Measurements from ENCODE around the gene GABBR1.

Gene GABBR1

DNA sequence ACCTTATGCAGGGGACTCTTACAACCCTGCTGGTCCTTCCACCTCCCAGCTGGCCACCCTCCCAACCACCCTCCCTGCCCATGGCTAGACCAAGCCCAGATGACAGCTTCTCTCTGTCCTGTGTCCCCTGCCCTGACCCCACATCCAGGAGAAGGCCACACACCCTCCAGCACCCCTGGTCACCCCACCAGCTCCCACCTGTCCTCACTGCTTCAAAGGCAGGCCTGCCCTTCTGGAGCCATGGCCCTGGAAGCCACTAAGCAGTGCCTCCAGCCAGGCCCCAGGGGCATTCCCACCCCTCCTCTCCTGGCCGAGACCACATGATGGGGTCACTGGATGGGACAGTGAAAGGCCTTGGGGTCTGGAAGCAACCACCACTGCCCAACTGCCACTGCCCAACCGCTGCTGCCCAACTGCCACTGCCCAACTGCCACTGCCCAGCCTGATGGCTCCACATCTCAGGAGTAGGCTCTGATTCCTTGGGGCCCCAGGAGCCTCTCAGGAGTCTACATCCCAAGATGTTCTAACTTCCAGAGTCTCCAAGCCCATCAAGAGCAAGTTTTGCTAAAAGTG, 103.9 kb downstream of the GABBR1 start:
- CTCF ChIA-PET = no interaction called here
- no peak overlapping the region for H3K27ac Mint-ChIP-seq
- DNase-seq = no peak

DNA sequence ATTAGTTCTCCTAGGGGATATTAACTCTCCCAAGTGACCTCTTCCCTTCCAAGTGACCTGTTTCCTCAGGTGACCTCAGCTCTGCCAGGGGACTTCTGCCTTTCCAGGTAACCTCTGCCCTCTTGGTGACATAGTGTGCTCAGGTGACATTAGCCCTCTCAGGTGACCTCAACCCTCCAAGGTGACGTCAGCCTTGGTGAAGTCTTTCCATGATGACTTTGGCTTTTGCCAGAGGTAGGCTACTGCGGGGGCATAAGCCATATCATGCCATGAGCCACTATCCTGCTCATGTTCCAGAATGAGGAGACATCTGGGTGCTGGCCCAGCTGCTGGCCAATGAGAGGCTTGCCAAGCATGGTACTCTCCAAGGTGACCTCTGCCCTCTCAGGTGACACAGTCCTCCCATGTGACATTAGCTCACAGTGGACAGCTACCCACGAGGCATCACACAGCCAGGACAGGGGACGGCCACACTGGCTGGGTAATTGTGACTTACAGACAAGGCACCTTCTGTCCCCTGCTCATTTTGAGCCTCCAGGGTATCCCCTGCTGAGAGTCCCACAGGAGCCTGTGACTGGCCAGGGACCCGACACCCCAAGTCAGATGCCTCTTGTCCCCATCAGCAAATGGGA, 104.6 kb downstream of the GABBR1 start:
- H3K36me3 Mint-ChIP-seq = no peaks in the 10 kb centered on the region
- H3K27ac Mint-ChIP-seq = no peak overlapping the region
- no peaks in the 10 kb centered on the region for H3K4me1 Mint-ChIP-seq
- no peak overlapping the region for H3K4me3 Mint-ChIP-seq
- no peak for DNase-seq
- CTCF ChIA-PET = no interaction called here
- H3K27me3 Mint-ChIP-seq = peaks cover 38% of the 10 kb centered on the region
- H3K9me3 Mint-ChIP-seq = no peaks in the 10 kb centered on the region

More for the DNA sequence above, 103.9 kb downstream of the GABBR1 start:
- Mint-ChIP-seq H3K36me3 (no peaks in the 10 kb centered on the region), H3K4me1 (no peaks in the 10 kb centered on the region), H3K9me3 (no peaks in the 10 kb centered on the region), H3K4me3 (no peak overlapping the region), H3K27me3 (peaks cover 40% of the 10 kb centered on the region)

GRCh38 chr6:29527564-29527963, 105.4 kb downstream of the GABBR1 start:
- Mint-ChIP-seq H3K9me3 (no peaks in the 10 kb centered on the region), H3K4me1 (no peaks in the 10 kb centered on the region), H3K4me3 (no peak overlapping the region), H3K27me3 (peaks cover 41% of the 10 kb centered on the region), H3K36me3 (no peaks in the 10 kb centered on the region), H3K27ac (no peak overlapping the region)
- DNase-seq = no peak
- CTCF ChIA-PET = no interaction called here

DNA sequence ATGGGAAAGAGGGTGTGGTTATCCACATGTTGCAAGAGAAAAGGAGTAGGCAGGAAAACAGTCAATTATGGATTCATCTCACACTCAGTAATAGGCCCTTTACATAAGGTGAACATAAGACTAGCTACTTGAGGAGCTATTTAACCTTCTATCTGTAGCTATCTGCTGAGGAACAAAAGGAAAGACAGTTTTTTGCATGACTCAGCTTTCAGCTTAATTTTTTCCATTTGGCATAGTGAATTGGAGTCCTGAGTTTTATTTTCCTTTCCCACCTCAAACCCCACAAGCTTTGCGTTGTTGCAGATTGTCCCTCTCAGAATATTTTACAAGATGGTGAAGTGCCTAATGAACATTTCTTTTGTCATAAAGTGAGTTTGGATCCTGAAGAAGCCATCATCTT, 105.9 kb downstream of the GABBR1 start:
- H3K9me3 Mint-ChIP-seq = no peaks in the 10 kb centered on the region
- no peaks in the 10 kb centered on the region for H3K4me1 Mint-ChIP-seq
- H3K27me3 Mint-ChIP-seq = peaks cover 41% of the 10 kb centered on the region
- no peak overlapping the region for H3K4me3 Mint-ChIP-seq
- no peak overlapping the region for H3K27ac Mint-ChIP-seq
- no peaks in the 10 kb centered on the region for H3K36me3 Mint-ChIP-seq
- DNase-seq = no peak
- CTCF ChIA-PET = no interaction called here

DNA sequence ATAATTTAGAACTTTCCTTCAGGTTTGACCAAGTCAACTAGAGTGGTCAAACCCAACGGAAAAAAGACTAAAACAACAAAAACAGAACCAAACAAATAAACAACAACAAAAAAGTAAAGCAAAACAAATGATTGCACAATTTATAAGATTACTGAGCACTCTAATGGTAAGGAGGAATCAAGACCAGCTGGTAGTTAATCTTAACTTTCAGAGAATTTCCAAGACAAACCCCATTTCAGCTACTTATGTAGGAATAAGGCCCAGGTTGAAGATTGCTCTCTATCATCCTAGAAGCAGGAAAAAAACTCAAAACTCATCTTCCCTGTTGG, 107.7 kb downstream of the GABBR1 start:
- CTCF ChIA-PET = no interaction called here
- no peak for DNase-seq
- Mint-ChIP-seq H3K9me3 (no peaks in the 10 kb centered on the region), H3K36me3 (no peaks in the 10 kb centered on the region), H3K4me1 (no peaks in the 10 kb centered on the region), H3K27ac (no peak overlapping the region), H3K27me3 (peaks cover 46% of the 10 kb centered on the region), H3K4me3 (no peak overlapping the region)

DNA sequence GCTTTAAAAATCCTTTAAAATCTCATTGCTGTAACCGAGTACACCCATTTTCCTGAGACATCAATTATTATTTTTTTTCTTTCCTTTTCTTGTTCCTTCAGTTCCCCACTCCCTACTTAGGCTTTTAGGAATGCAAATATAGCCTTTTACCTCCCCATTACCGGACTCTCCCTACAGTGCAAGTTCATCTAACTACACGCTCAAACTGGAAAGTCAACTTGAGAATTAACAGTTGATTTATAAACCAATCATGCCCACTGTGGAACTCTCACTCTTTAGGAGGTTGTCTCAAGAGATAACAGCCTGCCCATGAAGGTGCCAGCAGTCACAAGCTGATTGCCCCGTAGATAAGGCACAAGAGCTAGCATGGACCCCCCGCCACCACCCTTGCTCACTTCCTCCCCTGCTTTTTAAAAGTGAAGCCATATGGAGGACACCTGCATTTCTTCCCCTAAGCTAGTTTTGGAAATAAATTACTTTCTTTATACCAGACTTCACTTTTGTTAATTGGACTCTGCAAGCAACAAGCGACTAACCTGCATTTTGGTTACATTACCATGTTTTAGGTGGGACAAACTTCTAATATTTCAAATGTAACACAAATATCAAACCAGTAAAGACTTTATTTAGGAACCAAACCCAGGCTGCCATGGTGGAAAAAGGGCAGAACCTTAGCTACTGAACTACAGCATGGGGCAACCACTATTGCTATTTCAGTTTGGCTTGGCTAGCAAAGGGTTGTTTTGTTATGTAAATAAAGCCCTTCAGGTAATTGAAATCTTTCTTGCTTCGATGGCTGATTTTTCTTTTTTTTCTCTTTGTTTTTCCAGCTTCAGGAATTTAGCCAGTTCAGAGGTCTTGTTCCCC, 108.3 kb downstream of the GABBR1 start:
- Mint-ChIP-seq H3K9me3 (no peaks in the 10 kb centered on the region), H3K36me3 (no peaks in the 10 kb centered on the region), H3K4me1 (no peaks in the 10 kb centered on the region), H3K27me3 (peaks cover 46% of the 10 kb centered on the region), H3K27ac (no peak overlapping the region), H3K4me3 (no peak overlapping the region)
- no peak for DNase-seq
- CTCF ChIA-PET = no interaction called here

GRCh38 chr6:29524044-29524443, 108.9 kb downstream of the GABBR1 start:
- peaks cover 41% of the 10 kb centered on the region for H3K27me3 Mint-ChIP-seq
- CTCF ChIA-PET = interaction anchor here (0.6 kb wide), 1 partner anchor 17 kb away, joined by 3 read pairs; no protein-coding TSS in a partner anchor

DNA sequence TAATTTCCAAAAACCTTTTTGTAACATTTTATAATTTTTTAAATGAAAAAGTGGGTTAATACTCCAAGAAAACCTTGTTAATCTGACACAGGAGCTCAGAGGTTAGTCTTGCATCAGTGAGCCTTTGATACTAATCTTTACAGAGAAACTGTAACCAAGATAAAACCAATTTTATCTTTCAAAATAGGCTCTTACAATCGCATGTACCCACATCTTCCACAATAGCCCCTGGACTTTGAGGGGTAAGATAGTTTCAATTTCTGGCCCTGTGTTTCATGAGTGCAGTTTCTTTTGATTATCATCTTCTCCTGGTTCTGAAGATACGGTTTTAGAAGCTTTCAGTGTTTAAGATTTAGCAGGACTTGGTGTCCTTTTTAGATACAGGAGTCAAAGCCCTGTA, 110.8 kb downstream of the GABBR1 start:
- Mint-ChIP-seq H3K27me3 (peaks cover 30% of the 10 kb centered on the region), H3K4me1 (no peaks in the 10 kb centered on the region), H3K27ac (no peak overlapping the region), H3K4me3 (no peak overlapping the region), H3K36me3 (no peaks in the 10 kb centered on the region), H3K9me3 (no peaks in the 10 kb centered on the region)
- DNase-seq = no peak
- CTCF ChIA-PET = no interaction called here

More at GRCh38 chr6:29524044-29524443, 108.9 kb downstream of the GABBR1 start:
- Mint-ChIP-seq H3K9me3 (no peaks in the 10 kb centered on the region), H3K27ac (no peak overlapping the region), H3K36me3 (no peaks in the 10 kb centered on the region), H3K4me3 (no peak overlapping the region), H3K4me1 (no peaks in the 10 kb centered on the region)
- no peak for DNase-seq

GRCh38 chr6:29521006-29521680, 111.8 kb downstream of the GABBR1 start:
- Mint-ChIP-seq H3K4me1 (peaks cover 6% of the 10 kb centered on the region), H3K9me3 (no peaks in the 10 kb centered on the region), H3K27ac (no peak overlapping the region), H3K36me3 (no peaks in the 10 kb centered on the region), H3K27me3 (peaks cover 30% of the 10 kb centered on the region), H3K4me3 (no peak overlapping the region)
- CTCF ChIA-PET = no interaction called here
- DNase-seq = no peak

DNA sequence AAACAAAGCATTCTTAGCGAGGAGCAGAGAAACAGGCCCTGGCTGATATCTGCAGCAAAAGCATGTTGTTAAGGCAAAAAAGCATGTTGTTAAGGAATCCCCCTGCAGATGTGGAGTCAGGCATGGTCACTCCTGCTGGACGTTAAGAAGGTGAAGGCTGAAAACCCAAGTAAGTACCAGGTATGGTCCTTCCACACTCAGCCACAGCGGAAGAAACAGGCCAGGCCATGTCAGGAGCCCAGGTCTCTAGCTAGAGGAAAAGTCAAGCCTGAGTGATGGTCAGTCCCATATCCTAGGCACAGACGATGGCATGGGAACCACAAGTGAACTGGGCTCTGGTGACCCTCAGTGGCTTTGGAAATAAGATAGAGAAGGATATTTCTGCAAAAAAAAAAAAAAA, 112.8 kb downstream of the GABBR1 start:
- Mint-ChIP-seq H3K9me3 (no peaks in the 10 kb centered on the region), H3K27ac (no peak overlapping the region), H3K4me1 (peaks cover 13% of the 10 kb centered on the region), H3K36me3 (no peaks in the 10 kb centered on the region), H3K27me3 (peaks cover 21% of the 10 kb centered on the region), H3K4me3 (no peak overlapping the region)
- no peak for DNase-seq
- CTCF ChIA-PET = no interaction called here

DNA sequence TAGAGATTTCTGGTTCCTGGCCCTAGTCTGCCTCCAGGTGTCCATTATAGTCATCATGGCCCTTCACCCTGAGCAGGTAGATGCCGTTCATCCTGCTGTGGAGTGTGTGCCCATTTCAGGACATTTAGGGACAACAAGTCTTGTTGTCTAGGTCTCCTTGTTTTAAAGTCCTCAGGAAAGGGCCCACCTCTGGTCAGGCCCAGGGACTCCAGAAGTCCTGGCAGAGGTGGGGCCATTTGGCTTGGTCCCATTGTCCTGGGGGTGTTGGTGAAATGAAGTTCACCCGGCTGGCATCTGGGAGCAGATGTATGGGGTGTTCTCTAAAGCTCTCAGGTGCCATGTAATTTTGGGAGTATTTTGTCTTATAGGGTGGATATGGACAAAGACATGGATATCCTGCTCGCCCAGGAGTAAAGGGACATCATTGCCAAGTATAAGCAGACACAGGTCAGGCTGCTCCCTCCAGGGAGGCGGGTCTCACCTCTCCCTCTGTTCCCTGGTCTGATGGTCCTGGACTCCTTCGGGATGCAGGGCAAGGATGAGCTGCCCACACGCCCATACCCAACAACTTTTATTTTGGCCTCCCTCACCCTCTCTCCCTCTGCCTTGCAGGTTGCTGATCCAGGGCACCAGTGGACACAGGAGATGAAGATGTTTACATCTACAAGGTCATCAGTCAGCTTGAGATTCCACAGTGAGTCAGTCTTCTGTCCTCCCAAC, 113.5 kb downstream of the GABBR1 start:
- Mint-ChIP-seq H3K36me3 (no peaks in the 10 kb centered on the region), H3K27ac (no peak overlapping the region), H3K9me3 (no peaks in the 10 kb centered on the region), H3K4me1 (peaks cover 16% of the 10 kb centered on the region), H3K4me3 (no peak overlapping the region), H3K27me3 (peaks cover 16% of the 10 kb centered on the region)
- CTCF ChIA-PET = no interaction called here
- no peak for DNase-seq

GRCh38 chr6:29517728-29518440, 115.1 kb downstream of the GABBR1 start:
- Mint-ChIP-seq H3K27me3 (peaks cover 12% of the 10 kb centered on the region), H3K4me3 (no peak overlapping the region), H3K36me3 (no peaks in the 10 kb centered on the region), H3K27ac (no peak overlapping the region), H3K9me3 (no peaks in the 10 kb centered on the region), H3K4me1 (peaks cover 16% of the 10 kb centered on the region)
- CTCF ChIA-PET = no interaction called here
- DNase-seq = no peak

- Mint-ChIP-seq H3K27ac (no peak overlapping the region), H3K4me3 (no peak overlapping the region)
- CTCF ChIA-PET = no interaction called here
These were observed 115.7 kb downstream of the GABBR1 start for GRCh38 chr6:29517245-29517644.

GRCh38 chr6:29516108-29516507, 116.9 kb downstream of the GABBR1 start:
- peak; percentile 45 for DNase-seq
- Mint-ChIP-seq H3K9me3 (no peaks in the 10 kb centered on the region), H3K4me3 (no peak overlapping the region), H3K27me3 (peaks cover 12% of the 10 kb centered on the region), H3K36me3 (no peaks in the 10 kb centered on the region), H3K27ac (no peak overlapping the region), H3K4me1 (peaks cover 16% of the 10 kb centered on the region)
- CTCF ChIA-PET = no interaction called here

More at GRCh38 chr6:29517245-29517644, 115.7 kb downstream of the GABBR1 start:
- peaks cover 16% of the 10 kb centered on the region for H3K4me1 Mint-ChIP-seq
- peaks cover 12% of the 10 kb centered on the region for H3K27me3 Mint-ChIP-seq
- H3K9me3 Mint-ChIP-seq = no peaks in the 10 kb centered on the region
- no peak for DNase-seq
- no peaks in the 10 kb centered on the region for H3K36me3 Mint-ChIP-seq
